Measurements from ENCODE around the gene CDPF1.

- TF ChIP-seq, protein P1, sequence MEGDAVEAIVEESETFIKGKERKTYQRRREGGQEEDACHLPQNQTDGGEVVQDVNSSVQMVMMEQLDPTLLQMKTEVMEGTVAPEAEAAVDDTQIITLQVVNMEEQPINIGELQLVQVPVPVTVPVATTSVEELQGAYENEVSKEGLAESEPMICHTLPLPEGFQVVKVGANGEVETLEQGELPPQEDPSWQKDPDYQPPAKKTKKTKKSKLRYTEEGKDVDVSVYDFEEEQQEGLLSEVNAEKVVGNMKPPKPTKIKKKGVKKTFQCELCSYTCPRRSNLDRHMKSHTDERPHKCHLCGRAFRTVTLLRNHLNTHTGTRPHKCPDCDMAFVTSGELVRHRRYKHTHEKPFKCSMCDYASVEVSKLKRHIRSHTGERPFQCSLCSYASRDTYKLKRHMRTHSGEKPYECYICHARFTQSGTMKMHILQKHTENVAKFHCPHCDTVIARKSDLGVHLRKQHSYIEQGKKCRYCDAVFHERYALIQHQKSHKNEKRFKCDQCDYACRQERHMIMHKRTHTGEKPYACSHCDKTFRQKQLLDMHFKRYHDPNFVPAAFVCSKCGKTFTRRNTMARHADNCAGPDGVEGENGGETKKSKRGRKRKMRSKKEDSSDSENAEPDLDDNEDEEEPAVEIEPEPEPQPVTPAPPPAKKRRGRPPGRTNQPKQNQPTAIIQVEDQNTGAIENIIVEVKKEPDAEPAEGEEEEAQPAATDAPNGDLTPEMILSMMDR (IDR thresholded peaks at IDR 0.05) = no peak
- no peak for TF ChIP-seq POLR2A (IDR thresholded peaks at IDR 0.05)
Observed at GRCh38 chr22:46281866-46282678, 32.0 kb upstream of the CDPF1 start.
